SH-SY5Y (cell line): ENCODE measurements around the gene EIF5.

Experiments used
- GATA2 ChIP-seq: IDR thresholded peaks from 2 replicates; pipeline ENCODE4 v1.6.1; 2011; ENCODE audit warnings: mild to moderate bottlenecking, low read depth, low read length
- GATA3 ChIP-seq: IDR thresholded peaks from 2 replicates; pipeline ENCODE4 v1.6.1; 2011; ENCODE audit warnings: low read depth, mild to moderate bottlenecking, low read length, moderate library complexity

DNA sequence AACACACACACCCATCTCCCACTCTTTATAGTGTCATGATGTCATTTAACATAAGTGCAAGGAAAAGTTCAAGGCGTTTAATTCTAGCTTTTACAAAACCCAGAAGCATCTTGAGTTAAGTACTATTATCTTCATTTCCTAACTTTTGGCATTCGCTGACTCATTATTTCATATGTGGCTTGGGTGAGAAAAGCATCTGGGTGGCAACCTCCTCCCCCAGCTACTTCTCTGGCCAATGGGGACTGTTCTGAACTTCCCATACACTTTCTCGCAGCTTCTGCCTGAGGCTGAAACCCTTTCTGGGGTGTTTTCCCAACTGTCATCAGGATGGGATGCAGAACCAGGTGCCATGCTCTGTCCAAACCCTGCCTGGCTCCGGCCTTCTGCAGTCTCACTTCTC is 48.3 kb downstream of the EIF5 start:
- TF ChIP-seq GATA2 = no peak
- TF ChIP-seq GATA3 = no peak
